ENCODE data around the gene PRKAR1B.

The PRKAR1B gene

GRCh38 chr7:690478-691360 is 36.4 kb downstream of the PRKAR1B start:
- DNase-seq, result no peak

DNA sequence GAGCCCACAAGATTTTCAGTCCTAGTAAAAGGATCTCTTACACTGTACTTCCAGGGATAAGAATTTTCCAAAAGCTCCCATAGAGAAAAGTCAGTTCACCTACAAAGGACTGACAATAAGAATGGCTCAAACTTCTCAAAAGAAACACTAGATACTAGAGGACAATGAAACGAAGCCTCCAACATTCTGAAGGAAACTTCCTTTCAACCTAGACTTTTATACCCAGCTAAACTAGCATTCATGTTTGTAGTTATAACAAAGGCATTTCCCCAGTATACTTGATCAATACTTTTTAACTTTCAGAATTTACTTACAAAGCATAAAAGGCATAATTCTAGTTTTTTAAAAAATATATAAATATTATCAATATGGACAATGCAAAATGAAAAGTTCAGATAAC is 41.5 kb downstream of the PRKAR1B start:
- no peak for DNase-seq

- no peak for DNase-seq
These were observed 42.7 kb downstream of the PRKAR1B start for GRCh38 chr7:684416-684815.

- DNase-seq, result no peak
These were observed 43.4 kb downstream of the PRKAR1B start for GRCh38 chr7:683526-684205.

DNA sequence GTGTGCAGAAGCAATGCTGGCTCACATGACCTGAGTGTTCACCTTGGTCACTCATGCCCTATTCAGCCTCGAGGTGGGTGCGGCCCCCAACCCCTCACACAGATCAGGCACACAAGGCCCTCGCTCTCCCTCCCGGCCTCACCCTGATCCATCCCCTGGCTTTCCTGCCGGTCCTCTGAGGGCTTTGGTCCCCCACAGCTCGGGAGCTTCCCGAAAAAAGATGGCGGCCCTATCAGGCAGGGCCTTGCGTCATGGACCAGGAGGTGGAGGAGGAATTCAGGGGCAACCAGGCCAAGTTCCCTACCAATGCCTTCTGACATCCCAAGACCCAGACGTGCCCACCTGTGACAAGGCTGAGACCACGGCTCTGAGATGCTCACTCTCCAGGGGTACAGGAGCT is 44.3 kb downstream of the PRKAR1B start:
- DNase-seq, result no peak

- DNase-seq, result no peak
These were observed 45.4 kb downstream of the PRKAR1B start for GRCh38 chr7:681551-682307.

DNA sequence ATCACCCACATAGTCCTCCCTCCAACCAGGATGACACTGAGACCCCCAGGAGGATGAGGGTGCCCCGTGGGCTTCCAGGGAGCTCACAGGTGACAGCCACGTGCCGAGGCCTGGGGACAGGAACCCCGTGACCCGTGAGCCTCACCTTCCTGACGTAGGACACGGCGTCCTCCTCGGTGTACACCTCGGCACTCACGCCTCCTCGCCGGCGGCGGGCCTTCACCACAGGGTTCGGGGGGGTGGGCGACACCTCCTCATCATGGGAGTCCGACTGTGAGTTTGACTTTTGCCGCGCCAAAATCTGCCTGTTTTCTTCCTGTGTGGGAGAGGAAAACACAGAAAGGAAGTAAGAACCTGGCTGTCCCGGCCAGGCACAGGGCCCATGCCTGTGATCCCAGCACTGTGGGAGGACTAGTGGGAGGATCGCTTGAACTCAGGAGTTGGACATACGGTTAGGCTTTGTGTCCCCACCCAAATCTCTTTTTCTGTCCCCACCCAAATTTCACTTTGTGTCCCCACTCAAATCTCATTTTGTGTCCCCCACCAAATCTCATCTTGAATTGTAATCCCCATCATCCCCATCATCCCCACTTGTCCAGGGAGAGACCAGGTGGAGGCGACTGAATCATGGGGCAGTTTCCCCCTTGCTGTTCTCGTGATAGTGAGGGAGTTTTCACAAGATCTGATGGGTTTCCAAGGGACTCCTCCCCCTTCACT is 46.5 kb downstream of the PRKAR1B start:
- DNase-seq, result no peak

- no peak for DNase-seq
These were observed 50.1 kb downstream of the PRKAR1B start for GRCh38 chr7:676972-677385.

- no peak for DNase-seq
These were observed 50.7 kb downstream of the PRKAR1B start for GRCh38 chr7:676246-676971.

DNA sequence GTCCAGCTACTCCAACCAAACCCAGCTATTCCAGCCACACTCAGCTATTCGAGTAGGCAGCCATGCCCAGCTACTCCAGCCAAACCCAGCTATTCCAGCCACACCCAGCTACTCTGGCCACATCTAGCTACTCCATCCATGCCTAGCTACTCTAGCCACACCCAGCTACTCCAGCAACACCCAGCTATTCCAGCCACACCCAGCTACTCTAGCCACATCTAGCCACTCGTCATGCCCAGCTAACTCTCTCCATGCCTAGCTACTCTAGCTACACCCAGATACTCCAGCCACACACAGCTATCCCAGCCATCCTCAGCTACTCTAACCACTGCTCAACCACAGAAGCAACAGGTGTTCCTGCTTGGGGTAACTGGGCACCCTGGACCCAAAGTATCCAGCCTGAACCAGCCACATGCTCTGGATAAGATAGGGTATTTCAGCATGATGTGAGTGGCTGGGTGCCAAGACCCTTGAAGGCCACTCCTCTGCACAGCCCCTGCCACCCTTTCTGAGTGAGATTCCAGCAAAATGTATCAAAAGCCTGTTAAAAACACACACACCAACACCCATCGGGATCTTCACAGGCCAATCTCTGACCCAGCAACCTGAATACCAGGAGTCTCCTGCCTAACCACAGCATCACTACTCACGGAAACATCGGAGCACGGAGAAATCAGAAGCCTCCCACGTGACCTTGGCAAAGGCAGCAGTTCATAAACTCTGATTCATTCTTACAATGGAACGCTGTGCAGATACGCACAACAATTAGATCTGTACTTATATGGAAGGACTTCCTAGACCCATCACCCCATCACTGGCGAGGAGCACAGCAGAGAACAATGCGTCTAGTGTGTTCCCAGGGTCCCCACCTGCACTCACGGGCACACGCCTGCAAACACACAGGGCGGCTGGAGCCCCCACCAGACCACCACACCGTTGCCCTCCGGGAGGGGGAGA is 52.3 kb downstream of the PRKAR1B start:
- DNase-seq, result no peak

- no peak for DNase-seq
These were observed 53.2 kb downstream of the PRKAR1B start for GRCh38 chr7:673681-674453.

- no peak for DNase-seq
These were observed 54.2 kb downstream of the PRKAR1B start for GRCh38 chr7:672891-673290.

DNA sequence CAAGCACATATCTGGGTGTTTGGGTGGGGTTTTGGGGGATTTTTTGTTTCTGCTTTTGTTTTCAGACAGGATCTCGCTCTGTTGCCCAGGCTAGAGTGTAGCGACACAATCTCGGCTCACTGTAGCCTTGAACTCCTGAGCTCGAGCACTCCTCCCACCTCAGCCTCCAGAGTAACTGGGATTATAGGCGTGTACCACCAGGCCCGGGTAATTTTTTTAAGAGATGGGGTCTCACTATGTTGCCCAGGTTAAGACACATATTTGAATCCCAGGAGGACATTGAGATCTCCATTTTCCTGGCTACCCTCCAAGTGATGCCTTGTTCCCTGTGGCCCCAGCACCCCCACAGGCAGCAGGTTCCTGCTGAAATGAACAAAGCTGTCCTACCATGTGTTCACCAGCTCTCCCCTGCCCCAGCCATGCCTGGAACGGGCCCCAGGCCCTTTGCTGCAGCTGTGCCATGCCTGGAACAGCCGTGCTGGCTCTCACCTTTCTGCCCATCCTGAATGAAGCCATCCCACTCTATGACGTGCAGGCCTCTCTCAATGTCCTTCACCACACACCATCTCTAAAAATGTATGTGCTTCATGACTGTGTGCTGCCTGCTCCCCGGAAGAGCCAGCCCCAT is 55.6 kb downstream of the PRKAR1B start:
- DNase-seq, result no peak

- DNase-seq, result no peak
These were observed 56.3 kb downstream of the PRKAR1B start for GRCh38 chr7:670501-671390.

GRCh38 chr7:668958-669357 is 58.1 kb downstream of the PRKAR1B start:
- DNase-seq, result no peak

DNA sequence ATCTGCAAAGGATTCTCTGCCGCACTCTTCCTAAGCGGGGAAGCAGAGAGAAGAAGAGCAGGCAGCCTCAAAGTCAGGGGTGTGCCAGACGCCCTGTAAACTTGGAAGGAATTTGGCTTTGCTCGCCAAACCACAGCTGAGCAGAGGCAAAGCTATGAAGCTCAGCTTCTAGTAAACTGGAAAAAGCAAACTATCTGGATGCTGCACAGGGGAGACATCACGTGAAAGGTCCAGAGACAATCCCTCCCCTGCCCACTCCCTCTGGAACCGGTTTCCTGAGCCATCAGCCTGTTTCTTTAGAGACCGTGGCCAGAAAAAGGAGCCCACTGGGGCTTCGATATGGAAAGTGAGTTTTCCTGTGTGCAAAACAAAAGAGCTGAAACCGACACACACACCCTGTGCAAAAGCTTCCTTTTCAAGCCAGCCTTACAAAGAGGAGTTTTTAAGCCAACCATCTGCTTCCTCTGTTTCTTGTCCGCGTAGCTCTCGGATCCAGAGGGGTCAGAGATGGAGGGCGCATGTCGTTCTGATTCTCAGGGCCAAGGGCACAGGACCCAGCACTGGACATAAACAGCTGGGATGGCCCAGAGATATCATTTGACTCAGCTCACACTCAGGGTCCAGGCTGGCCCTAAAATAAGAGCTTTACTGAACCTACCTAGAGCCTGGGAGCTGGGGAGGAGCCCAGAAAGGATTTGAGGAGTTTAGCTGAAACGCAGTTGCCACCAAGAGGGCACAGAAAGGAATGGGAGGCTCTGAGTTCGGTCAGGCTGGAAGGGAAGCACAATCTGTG is 58.7 kb downstream of the PRKAR1B start:
- no peak for DNase-seq

- DNase-seq, result no peak
These were observed 60.4 kb downstream of the PRKAR1B start for GRCh38 chr7:666454-667292.

Measured in CD4-positive, alpha-beta T cell treated with Interleukin-4 for 4 hours (primary cell).